GM19467 (cell line): ENCODE data around the gene UBAC2.

ENCODE experiments used
- ATAC-seq: cut with Tn5 transposase; IDR thresholded peaks from one replicate; pipeline ENCODE4 v1.9.1; 2021; ENCODE audit warnings: mild to moderate bottlenecking, moderate library complexity; ENCODE audit not compliant: unreplicated experiment

The UBAC2 gene

GRCh38 chr13:99200432-99201167 is at the start of gene UBAC2:
Gene UBAC2 (plus strand): TSS chr13:99200854. CDS start chr13:99200909, 55 bp downstream.
- ATAC-seq: peak; percentile 77

- ATAC-seq: peak; percentile 88
Observed at GRCh38 chr13:99151516-99151915, 49.1 kb upstream of the UBAC2 start.

GRCh38 chr13:99153219-99153618 is 47.4 kb upstream of the UBAC2 start:
- no peak for ATAC-seq

GRCh38 chr13:99154064-99154463 is 46.6 kb upstream of the UBAC2 start:
- ATAC-seq: no peak

GRCh38 chr13:99155821-99156220 is 44.8 kb upstream of the UBAC2 start:
- ATAC-seq: no peak

- ATAC-seq: no peak
Observed at GRCh38 chr13:99157046-99157445, 43.6 kb upstream of the UBAC2 start.

- no peak for ATAC-seq
Observed at GRCh38 chr13:99158846-99159245, 41.8 kb upstream of the UBAC2 start.

- no peak for ATAC-seq
Observed at GRCh38 chr13:99159331-99160061, 41.2 kb upstream of the UBAC2 start.

- ATAC-seq: no peak
Observed at GRCh38 chr13:99160415-99160814, 40.2 kb upstream of the UBAC2 start.

GRCh38 chr13:99161512-99161911 is 39.1 kb upstream of the UBAC2 start:
- ATAC-seq: no peak

GRCh38 chr13:99162567-99163361 is 37.9 kb upstream of the UBAC2 start:
- ATAC-seq: no peak

- ATAC-seq: no peak
Observed at GRCh38 chr13:99164226-99164625, 36.4 kb upstream of the UBAC2 start.

- no peak for ATAC-seq
Observed at GRCh38 chr13:99165753-99166587, 34.7 kb upstream of the UBAC2 start.

GRCh38 chr13:99172951-99173350 is 27.7 kb upstream of the UBAC2 start:
- no peak for ATAC-seq

- ATAC-seq: no peak
Observed at GRCh38 chr13:99173606-99174005, 27.0 kb upstream of the UBAC2 start.

GRCh38 chr13:99174533-99175100 is 26.0 kb upstream of the UBAC2 start:
- no peak for ATAC-seq

GRCh38 chr13:99176309-99177276 is 24.1 kb upstream of the UBAC2 start:
- peak; percentile 82 for ATAC-seq

GRCh38 chr13:99178636-99179035 is 22.0 kb upstream of the UBAC2 start:
- ATAC-seq: peak; percentile 62

- ATAC-seq: no peak
Observed at GRCh38 chr13:99179460-99179859, 21.2 kb upstream of the UBAC2 start.
